H9 (cell line): ENCODE results near the gene MYLK. TPM values are rescaled to one million over a fixed set of nuclear protein-coding genes. Genes with fewer than 3 reads are reported as not detected.

Experiments
- DNase-seq: peaks from one replicate; pipeline ENCODE4 v3.0.0-alpha.2; 2017
- H2AFZ ChIP-seq: one replicate; pipeline ENCODE4 v1.6.1; 2013; ENCODE audit warnings: mild to moderate bottlenecking, low read length, control low read depth, moderate library complexity
- H2AK5ac ChIP-seq: 2 replicates; pipeline ENCODE4 v1.6.1; 2013; ENCODE audit warnings: low read length, control low read depth, mixed read lengths; ENCODE audit not compliant: insufficient read length
- H2BK120ac ChIP-seq: one replicate; pipeline ENCODE4 v1.6.1; 2013; ENCODE audit warnings: low read depth, mild to moderate bottlenecking, low read length, control low read depth, inconsistent platforms; ENCODE audit not compliant: poor library complexity, severe bottlenecking
- H2BK12ac ChIP-seq: 2 replicates; pipeline ENCODE4 v1.6.1; 2013; ENCODE audit warnings: low read length, control low read depth, mixed read lengths, low read depth; ENCODE audit not compliant: insufficient read length
- H2BK15ac ChIP-seq: 2 replicates; pipeline ENCODE4 v1.6.1; 2013; ENCODE audit warnings: low read depth, low read length, control low read depth
- H2BK20ac ChIP-seq: one replicate; pipeline ENCODE4 v1.6.1; 2013; ENCODE audit warnings: low read depth, mild to moderate bottlenecking, low read length, control low read depth, inconsistent platforms; ENCODE audit not compliant: poor library complexity, severe bottlenecking
- H2BK5ac ChIP-seq: 2 replicates; pipeline ENCODE4 v1.6.1; 2013; ENCODE audit warnings: low read length, control low read depth, mixed read lengths; ENCODE audit not compliant: insufficient read length
- H3K14ac ChIP-seq: 2 replicates; pipeline ENCODE4 v1.6.1; 2013; ENCODE audit warnings: low read length, control low read depth; ENCODE audit not compliant: insufficient read depth
- H3K18ac ChIP-seq: 2 replicates; pipeline ENCODE4 v1.6.1; 2013; ENCODE audit warnings: low read depth, mild to moderate bottlenecking, mixed read lengths, low read length, control low read depth; ENCODE audit not compliant: insufficient read length
- H3K23ac ChIP-seq: 2 replicates; pipeline ENCODE4 v1.6.1; 2013; ENCODE audit warnings: low read length, control low read depth, mixed read lengths, low read depth; ENCODE audit not compliant: insufficient read length
- H3K23me2 ChIP-seq: 2 replicates; pipeline ENCODE4 v1.6.1; 2013; ENCODE audit warnings: low read depth, mild to moderate bottlenecking, mixed read lengths, low read length, control low read depth; ENCODE audit not compliant: insufficient read length, poor library complexity, severe bottlenecking
- H3K27ac ChIP-seq: 2 replicates; pipeline ENCODE4 v1.5.1; 2013; ENCODE audit warnings: low read length, control low read depth, mixed read lengths, low read depth; ENCODE audit not compliant: insufficient read length
- H3K27me3 ChIP-seq: 2 replicates; pipeline ENCODE4 v1.6.1; 2013; ENCODE audit warnings: low read length, control low read depth, inconsistent platforms; ENCODE audit not compliant: insufficient read depth
- H3K4ac ChIP-seq: 2 replicates; pipeline ENCODE4 v1.6.1; 2013; ENCODE audit warnings: low read depth, mild to moderate bottlenecking, control low read depth, inconsistent platforms, low read length, moderate library complexity
- H3K4me1 ChIP-seq: 2 replicates; pipeline ENCODE4 v1.6.1; 2013; ENCODE audit warnings: low read length, control low read depth, inconsistent platforms; ENCODE audit not compliant: insufficient read depth
- H3K4me2 ChIP-seq: 2 replicates; pipeline ENCODE4 v1.6.1; 2013; ENCODE audit warnings: low read length, control low read depth, mixed read lengths; ENCODE audit not compliant: insufficient read length, insufficient read depth
- H3K56ac ChIP-seq: 2 replicates; pipeline ENCODE4 v1.6.1; 2013; ENCODE audit warnings: low read depth, mild to moderate bottlenecking, mixed read lengths, low read length, control low read depth; ENCODE audit not compliant: insufficient read length
- H3K79me1 ChIP-seq: 2 replicates; pipeline ENCODE4 v1.6.1; 2013; ENCODE audit warnings: low read depth, mild to moderate bottlenecking, moderate library complexity, low read length, control low read depth, inconsistent platforms; ENCODE audit not compliant: insufficient read depth, poor library complexity, severe bottlenecking
- H3K79me2 ChIP-seq: 2 replicates; pipeline ENCODE4 v1.6.1; 2013; ENCODE audit warnings: low read length, control low read depth, inconsistent platforms; ENCODE audit not compliant: insufficient read depth
- H3K9ac ChIP-seq: 2 replicates; pipeline ENCODE4 v1.6.1; 2013; ENCODE audit warnings: low read length, control low read depth, mixed read lengths; ENCODE audit not compliant: insufficient read length; ENCODE audit errors: extremely low read depth
- H3K9me3 ChIP-seq: one replicate; pipeline ENCODE4 v1.6.1; 2013; ENCODE audit warnings: low read depth, low read length, inconsistent platforms; ENCODE audit not compliant: control insufficient read depth
- H3T11ph ChIP-seq: one replicate; pipeline ENCODE4 v1.6.1; 2013; ENCODE audit warnings: mild to moderate bottlenecking, low read length, control low read depth, inconsistent platforms
- H4K20me1 ChIP-seq: one replicate; pipeline ENCODE4 v1.6.1; 2013; ENCODE audit not compliant: control insufficient read depth, insufficient read length, insufficient read depth
- H4K5ac ChIP-seq: 2 replicates; pipeline ENCODE4 v1.6.1; 2013; ENCODE audit warnings: low read depth, mild to moderate bottlenecking, mixed read lengths, low read length, control low read depth; ENCODE audit not compliant: insufficient read length
- H4K8ac ChIP-seq: replicated peaks from 2 replicates; pipeline ENCODE4 v1.6.1; 2013; ENCODE audit warnings: low read length, control low read depth, mixed read lengths, low read depth; ENCODE audit not compliant: insufficient read length
- H4K91ac ChIP-seq: 2 replicates; pipeline ENCODE4 v1.6.1; 2013; ENCODE audit warnings: low read depth, mild to moderate bottlenecking, moderate library complexity, mixed read lengths, low read length, control low read depth; ENCODE audit not compliant: insufficient read length
- H3K27ac Mint-ChIP-seq, 3 experiments: 2 replicates in 2 of 3; 3 replicates in 1 of 3; pipeline ENCODE4 v1.8.0; 2020 to 2021; ENCODE audit warnings: mixed read lengths in 3 of 3, mild to moderate bottlenecking in 1 of 3, moderate library complexity in 1 of 3
- H3K27me3 Mint-ChIP-seq: 2 replicates; pipeline ENCODE4 v1.8.0; 2021; ENCODE audit warnings: low read depth, mild to moderate bottlenecking, moderate library complexity, mixed read lengths
- H3K36me3 Mint-ChIP-seq, 3 experiments: 2 replicates in 2 of 3; 3 replicates in 1 of 3; pipeline ENCODE4 v1.8.0; 2020 to 2021; ENCODE audit warnings: low read depth in 3 of 3, mixed read lengths in 3 of 3; ENCODE audit not compliant: insufficient read depth in 1 of 3
- H3K4me1 Mint-ChIP-seq, 2 experiments: 2 replicates each; pipeline ENCODE4 v1.8.0; 2020; ENCODE audit warnings: mixed read lengths in 2 of 2
- H3K4me3 Mint-ChIP-seq, 2 experiments: 2 replicates in 1 of 2; 3 replicates in 1 of 2; pipeline ENCODE4 v1.8.0; 2020 to 2021; ENCODE audit warnings: mild to moderate bottlenecking in 2 of 2, mixed read lengths in 2 of 2, moderate library complexity in 1 of 2
- H3K9me3 Mint-ChIP-seq, 2 experiments: 2 replicates in 1 of 2; 3 replicates in 1 of 2; pipeline ENCODE4 v1.8.0; 2020; ENCODE audit warnings: mild to moderate bottlenecking in 2 of 2, mixed read lengths in 2 of 2, moderate library complexity in 1 of 2
- WGBS: extraction: QIAGEN DNeasy Blood & Tissue Kit; methylation state at CpG from one replicate; pipeline ENCODE4 v1.1.7; 2013; ENCODE audit warnings: missing lambda C conversion rate, low lambda C conversion rate, mixed read lengths; ENCODE audit not compliant: insufficient read length; ENCODE audit errors: extremely low coverage; 5-methylcytosine and 5-hydroxymethylcytosine counted together
- total RNA-seq: library from RNA; stranded (reverse); gene quantifications from 2 replicates; pipeline ENCODE4 v1.2.1, GENCODE V29; 2021
- TF ChIP-seq, protein P1 (sequence below): fragments of 200-600 bp; sonication (generic); conservative IDR thresholded peaks from 3 replicates; pipeline ENCODE4 v1.8.0; 2021; ENCODE audit warnings: antibody characterized with exemption, mild to moderate bottlenecking

MYLK gene
- total RNA-seq, 1 experiment from 2014 or later: 10.1 TPM

DNA sequence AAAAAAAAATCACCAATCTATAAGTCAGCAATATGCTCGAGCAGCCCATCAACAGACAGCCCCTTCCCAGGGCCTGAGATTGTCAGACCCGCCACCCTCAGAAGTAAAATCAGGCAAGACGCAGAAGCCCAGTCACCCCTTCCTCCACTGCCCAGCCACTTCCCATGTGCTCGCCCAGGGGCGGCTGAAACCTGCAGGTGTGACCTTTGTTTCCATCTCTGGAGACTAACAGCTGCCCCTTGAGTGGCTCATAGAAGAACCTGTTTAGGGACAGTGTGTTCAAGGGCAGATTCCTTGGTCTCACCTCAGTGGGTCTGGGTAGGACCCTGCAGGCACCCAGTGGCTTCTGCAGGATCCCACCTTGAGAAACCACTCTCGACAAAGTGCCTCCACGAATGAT, 105.6 kb downstream of the MYLK start:
- Histone ChIP-seq H3K18ac (no peak overlapping the region), H3K9me3 (no peaks in the 10 kb centered on the region), H2BK5ac (no peak overlapping the region), H4K20me1 (no peaks in the 10 kb centered on the region), H2BK20ac (no peak overlapping the region), H3K56ac (no peak overlapping the region), H4K8ac (no peak overlapping the region), H2AK5ac (no peak overlapping the region), H3K4me1 (no peaks in the 10 kb centered on the region), H3T11ph (no peak overlapping the region), H3K23ac (no peak overlapping the region), H3K23me2 (no peaks in the 10 kb centered on the region), H2AFZ (no peak overlapping the region), H2BK120ac (no peak overlapping the region), H3K79me1 (no peaks in the 10 kb centered on the region), H3K27ac (no peak overlapping the region), H4K91ac (no peak overlapping the region), H4K5ac (no peak overlapping the region), H2BK15ac (no peak overlapping the region), H3K14ac (no peak overlapping the region), H2BK12ac (no peak overlapping the region), H3K27me3 (no peaks in the 10 kb centered on the region), H3K4ac (no peak overlapping the region), H3K79me2 (no peaks in the 10 kb centered on the region), H3K4me2 (no peak overlapping the region), H3K9ac (no peak overlapping the region)
- no peak overlapping the region for H3K4me3 Mint-ChIP-seq
- WGBS: no CpG with 5 or more reads among the region's 7 CpGs
- H3K27ac Mint-ChIP-seq: no peak overlapping the region
- H3K9me3 Mint-ChIP-seq: no peaks in the 10 kb centered on the region
- no peaks in the 10 kb centered on the region; the same call in none of the 2 replicates for H3K27me3 Mint-ChIP-seq
- no peaks in the 10 kb centered on the region for H3K36me3 Mint-ChIP-seq
- TF ChIP-seq, protein P1, sequence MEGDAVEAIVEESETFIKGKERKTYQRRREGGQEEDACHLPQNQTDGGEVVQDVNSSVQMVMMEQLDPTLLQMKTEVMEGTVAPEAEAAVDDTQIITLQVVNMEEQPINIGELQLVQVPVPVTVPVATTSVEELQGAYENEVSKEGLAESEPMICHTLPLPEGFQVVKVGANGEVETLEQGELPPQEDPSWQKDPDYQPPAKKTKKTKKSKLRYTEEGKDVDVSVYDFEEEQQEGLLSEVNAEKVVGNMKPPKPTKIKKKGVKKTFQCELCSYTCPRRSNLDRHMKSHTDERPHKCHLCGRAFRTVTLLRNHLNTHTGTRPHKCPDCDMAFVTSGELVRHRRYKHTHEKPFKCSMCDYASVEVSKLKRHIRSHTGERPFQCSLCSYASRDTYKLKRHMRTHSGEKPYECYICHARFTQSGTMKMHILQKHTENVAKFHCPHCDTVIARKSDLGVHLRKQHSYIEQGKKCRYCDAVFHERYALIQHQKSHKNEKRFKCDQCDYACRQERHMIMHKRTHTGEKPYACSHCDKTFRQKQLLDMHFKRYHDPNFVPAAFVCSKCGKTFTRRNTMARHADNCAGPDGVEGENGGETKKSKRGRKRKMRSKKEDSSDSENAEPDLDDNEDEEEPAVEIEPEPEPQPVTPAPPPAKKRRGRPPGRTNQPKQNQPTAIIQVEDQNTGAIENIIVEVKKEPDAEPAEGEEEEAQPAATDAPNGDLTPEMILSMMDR: no peak
- no peaks in the 10 kb centered on the region for H3K4me1 Mint-ChIP-seq
- DNase-seq: no peak
